Measurements from ENCODE around the gene JPH2.
"Not testable (repeated sequence)": the region's sequence is repeated elsewhere in the genome, so short reads cannot be mapped to it uniquely, and the experiment has no call there.

Gene JPH2

GRCh38 chr20:44136579-44137265, 50.3 kb downstream of the JPH2 start:
- H3K4me3 ChIP-seq = peak overlapping the region; percentile 52
- H3K27ac ChIP-seq = peak overlapping the region; percentile 89 to 95
- peak; percentile 85 for DNase-seq (ENCODE audit: low spot score)
- no peak for TF ChIP-seq CTCF (IDR thresholded peaks at IDR 0.05)

- peak overlapping the region; percentile 67 to 95 for H3K27ac ChIP-seq
- no peak for DNase-seq (ENCODE audit: low spot score)
- TF ChIP-seq CTCF (IDR thresholded peaks at IDR 0.05) = no peak
Measured at GRCh38 chr20:44135417-44136204, 51.4 kb downstream of the JPH2 start.

GRCh38 chr20:44135012-44135412, 52.0 kb downstream of the JPH2 start:
- TF ChIP-seq CTCF (IDR thresholded peaks at IDR 0.05) = no peak
- no peak for DNase-seq (ENCODE audit: low spot score)
- Histone ChIP-seq H3K27ac (peak overlapping the region; percentile 67 to 95), H3K4me3 (no peak overlapping the region)

More at GRCh38 chr20:44135417-44136204, 51.4 kb downstream of the JPH2 start:
- H3K4me3 ChIP-seq = no peak overlapping the region

- Histone ChIP-seq H3K4me3 (no peak overlapping the region), H3K27ac (peak overlapping the region in 1 of 2 donors; percentile 46)
- no peak for TF ChIP-seq CTCF (IDR thresholded peaks at IDR 0.05)
- DNase-seq (ENCODE audit: low spot score) = no peak
Measured at GRCh38 chr20:44133424-44133823, 53.6 kb downstream of the JPH2 start.

GRCh38 chr20:44131704-44132103, 55.3 kb downstream of the JPH2 start:
- no peak for TF ChIP-seq CTCF (IDR thresholded peaks at IDR 0.05)
- Histone ChIP-seq H3K4me3 (no peak overlapping the region), H3K27ac (peak overlapping the region in 1 of 2 donors; percentile 56)
- DNase-seq (ENCODE audit: low spot score) = no peak

- no peak for TF ChIP-seq CTCF (IDR thresholded peaks at IDR 0.05)
- no peak for DNase-seq (ENCODE audit: low spot score)
- Histone ChIP-seq H3K27ac (peak overlapping the region in 1 of 2 donors; percentile 68), H3K4me3 (no peak overlapping the region)
Measured at GRCh38 chr20:44129911-44130718, 56.9 kb downstream of the JPH2 start.

GRCh38 chr20:44129300-44129699, 57.7 kb downstream of the JPH2 start:
- not testable (repeated sequence) for H3K4me3 ChIP-seq; DNase-seq (ENCODE audit: low spot score)
- H3K27ac ChIP-seq = peak overlapping the region in 1 of 2 donors; percentile 68

All from coronary artery (tissue), 2 donors.